Stimulated activated CD4-positive, alpha-beta T cell treated with anti-CD3 and anti-CD28 coated beads, TNF-alpha, amount 100 ng/mL, for 1 hour (primary cell): ENCODE data around the gene TFCP2L1.

Experiments used
- DNase-seq, 3 donors: peaks; one replicate each; pipeline ENCODE4 v3.0.0-alpha.2; 2020; ENCODE audit warnings: low read depth in 3 of 3, low spot score in 1 of 3

Gene TFCP2L1

DNA sequence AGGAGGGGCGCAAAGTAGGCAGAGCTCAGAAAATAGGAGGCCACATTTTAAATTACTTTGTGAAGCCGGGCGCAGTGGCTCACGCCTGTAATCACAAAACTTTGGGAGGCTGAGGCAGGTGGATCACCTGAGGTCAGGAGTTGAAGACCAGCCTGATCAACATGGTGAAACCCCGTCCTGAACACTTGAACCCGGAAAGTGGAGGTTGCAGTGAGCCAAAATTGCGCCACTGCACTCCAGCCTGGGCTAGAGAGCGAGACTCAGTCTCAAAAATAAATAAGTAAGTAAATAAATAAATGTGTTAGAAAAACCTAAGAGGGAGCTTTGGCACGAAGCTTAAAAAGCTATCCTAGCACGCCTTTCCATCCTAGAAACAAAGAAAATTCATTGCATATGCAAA is 105.5 kb downstream of the TFCP2L1 start:
- DNase-seq = no peak

DNA sequence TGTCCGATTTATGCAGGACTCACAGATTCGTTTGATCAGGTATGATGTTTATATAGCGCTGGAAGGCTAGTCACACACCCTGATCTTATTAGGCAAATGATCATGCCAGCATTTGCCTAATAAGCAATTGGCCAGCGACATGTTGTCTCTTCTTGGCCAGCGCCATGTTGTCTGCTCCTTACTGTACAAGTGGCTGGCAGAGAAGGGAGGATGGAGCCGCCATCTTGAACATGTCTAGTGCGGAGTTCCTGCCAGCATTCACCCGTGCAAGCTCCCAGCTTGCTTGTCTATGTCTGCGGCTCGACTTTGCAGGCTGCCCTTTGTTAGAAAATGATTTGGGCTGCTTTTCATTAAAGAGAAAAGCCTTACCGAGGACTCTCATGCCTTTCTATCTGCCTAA is 106.3 kb downstream of the TFCP2L1 start:
- no peak for DNase-seq

DNA sequence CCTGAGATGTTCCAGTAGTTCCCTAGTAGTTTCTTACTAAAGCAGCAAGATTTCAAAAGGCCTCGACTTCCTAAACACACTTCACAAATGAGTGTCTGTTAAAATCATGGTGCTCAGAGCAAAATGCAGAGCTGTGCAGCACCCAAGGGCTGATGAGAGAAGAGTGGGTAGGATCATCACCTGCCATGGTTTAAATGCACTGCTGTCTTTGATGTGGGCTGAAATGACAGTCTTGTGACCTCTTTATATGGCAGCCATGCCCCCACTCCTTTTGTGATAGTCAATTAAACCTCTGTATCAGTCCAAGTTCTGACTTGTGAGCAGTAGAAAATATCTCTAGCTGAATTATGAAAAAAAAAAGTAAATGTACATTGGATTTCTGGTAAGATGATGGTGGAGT is 107.1 kb downstream of the TFCP2L1 start:
- DNase-seq = no peak

DNA sequence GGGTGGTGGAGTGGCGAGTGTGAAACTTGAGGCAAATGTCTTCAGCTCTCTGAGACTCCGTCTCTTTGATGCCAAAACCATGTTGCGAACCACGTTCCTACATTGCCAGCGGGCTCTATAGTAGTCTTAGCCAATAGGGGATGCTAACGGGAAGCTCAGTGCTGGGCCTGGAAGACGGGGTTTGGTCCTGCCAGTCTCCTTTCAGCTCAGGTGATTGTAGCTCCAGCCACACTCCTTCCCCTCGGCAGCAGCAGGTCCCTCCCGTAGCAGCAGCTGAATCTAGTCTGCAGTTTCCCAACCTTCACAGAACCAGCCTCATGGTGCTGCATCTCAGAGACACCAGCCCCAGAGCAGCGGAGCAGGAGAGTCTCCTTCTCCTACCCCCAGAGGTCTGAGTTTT is 109.7 kb downstream of the TFCP2L1 start:
- DNase-seq = no peak

DNA sequence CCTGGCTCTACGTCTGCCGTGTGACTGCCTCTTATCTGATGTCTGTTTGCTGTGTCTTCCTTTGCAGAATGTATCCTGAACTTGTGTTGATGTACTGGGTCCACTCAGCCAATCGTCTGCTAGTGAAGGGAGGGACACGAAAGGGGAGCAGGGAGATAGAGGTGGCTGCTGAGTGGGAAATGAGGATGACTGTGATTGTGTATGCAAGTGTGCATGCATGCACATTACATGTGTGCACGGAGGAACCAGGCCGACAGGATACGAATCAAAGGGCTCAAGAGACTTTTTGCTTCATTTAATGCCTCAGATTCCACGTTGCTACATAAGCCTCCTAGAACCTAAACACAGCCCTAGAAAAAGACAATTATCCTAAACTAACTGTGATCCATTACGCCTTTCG is 111.2 kb downstream of the TFCP2L1 start:
- no peak for DNase-seq

DNA sequence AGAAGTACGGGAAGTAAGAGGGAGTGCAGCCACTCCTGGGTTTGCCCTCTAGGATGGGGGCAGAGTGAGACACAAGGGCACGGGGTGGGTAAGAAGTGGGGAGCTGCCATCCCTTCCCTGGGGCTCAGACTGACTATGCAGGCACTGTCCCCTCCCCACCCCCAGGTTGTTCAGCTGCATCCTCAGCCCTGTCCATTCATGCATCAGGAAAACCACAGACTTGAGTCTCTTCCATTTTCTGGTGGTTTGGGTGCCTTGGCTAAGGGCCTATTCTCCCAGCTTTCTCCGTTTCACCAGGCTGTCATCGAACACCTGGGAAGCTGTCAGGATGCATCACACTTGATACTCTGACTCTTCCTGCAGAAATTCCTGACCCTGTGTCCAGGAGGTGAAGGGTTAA is 111.9 kb downstream of the TFCP2L1 start:
- no peak for DNase-seq

DNA sequence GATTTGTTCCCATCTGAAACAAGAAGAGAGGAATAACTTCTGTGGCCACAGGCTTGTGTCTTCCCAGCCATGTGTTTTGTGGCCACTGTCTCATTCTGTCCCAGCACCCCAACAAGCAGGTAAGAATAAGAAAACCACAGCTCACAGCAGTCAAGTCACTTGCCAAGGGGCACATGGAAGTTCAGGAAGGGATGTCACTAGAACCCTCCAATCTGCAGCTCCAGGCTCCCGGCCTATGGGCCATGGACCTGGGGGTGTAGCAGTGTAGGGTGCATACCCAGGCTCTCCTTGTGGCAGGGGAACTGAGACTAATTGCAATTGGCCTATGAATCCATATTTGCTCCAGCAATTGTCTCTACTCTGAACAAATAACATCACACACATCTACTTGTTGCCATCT is 112.5 kb downstream of the TFCP2L1 start:
- DNase-seq = no peak

DNA sequence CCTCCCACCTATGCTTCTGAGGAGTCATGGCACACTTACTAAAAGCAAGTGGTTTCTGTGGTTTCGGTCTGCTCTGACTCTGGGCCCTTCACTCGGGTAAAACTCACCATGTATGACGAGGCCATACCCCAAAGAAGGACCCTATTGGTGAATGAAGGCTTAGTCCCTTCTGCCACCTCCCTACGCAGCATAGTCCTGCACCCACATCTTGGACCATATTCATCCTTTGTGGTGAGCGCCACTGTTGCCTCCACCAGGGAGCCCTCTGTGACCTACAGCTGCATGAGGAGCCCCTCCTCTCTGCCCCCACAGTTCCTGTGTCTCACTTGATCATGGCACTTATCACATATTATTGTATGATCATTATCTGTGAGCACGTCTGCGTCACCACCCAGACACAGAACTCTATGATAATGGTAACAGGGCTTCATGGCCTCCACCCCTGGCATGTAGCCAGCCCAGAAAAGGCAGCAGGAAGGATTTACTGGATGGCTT is 113.3 kb downstream of the TFCP2L1 start:
- DNase-seq = no peak

DNA sequence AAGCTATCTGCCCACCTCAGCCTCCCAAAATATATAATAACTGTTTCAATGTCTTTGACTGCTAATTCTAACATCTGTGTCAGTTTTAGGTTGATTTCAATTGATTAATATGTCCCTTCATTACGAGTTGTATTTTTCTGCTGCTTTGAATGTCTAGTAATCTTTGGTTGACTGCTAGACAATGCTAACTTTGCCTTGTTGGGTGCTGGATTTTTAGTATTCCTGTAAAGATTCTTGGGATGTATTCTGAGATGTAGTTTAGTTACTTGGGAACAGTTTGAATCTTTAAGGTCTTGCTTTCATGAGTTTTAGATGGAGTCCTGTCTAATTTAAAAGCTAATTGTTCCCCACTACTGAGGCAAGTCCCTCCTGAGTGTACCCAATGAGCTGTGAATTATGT is 114.4 kb downstream of the TFCP2L1 start:
- DNase-seq = no peak

DNA sequence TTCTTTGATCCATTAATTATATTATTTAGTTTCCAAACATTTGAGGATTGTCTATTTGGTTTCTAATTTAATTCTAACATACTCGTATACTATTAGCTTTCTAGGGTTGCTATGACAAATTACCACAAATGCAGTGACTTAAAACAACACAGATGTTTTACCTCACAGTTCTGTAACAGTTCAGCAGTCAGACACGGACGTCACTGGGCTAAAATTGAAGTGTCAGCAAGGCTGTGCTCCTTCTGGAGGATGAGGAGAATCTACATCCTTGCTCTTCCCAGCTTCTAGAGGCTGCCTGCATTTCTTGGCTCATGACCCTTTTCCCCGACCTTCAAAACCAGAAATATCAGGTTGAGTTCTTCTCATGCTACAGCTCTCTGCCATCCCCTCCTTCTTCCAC is 117.6 kb downstream of the TFCP2L1 start:
- no peak for DNase-seq
